HPDE6-E6E7 (cell line): ENCODE data around the gene IGDCC3.

Experiments used
- DNase-seq: peaks from one replicate; pipeline ENCODE4 v3.0.0; 2011; ENCODE audit warnings: missing footprints; ENCODE audit errors: extremely low spot score

The IGDCC3 gene

GRCh38 chr15:65377976-65378366 lies at the start of gene IGDCC3:
TSS of gene IGDCC3 (minus strand) at chr15:65378002. CDS start at chr15:65377788, 214 bp downstream.
- no peak for DNase-seq

DNA sequence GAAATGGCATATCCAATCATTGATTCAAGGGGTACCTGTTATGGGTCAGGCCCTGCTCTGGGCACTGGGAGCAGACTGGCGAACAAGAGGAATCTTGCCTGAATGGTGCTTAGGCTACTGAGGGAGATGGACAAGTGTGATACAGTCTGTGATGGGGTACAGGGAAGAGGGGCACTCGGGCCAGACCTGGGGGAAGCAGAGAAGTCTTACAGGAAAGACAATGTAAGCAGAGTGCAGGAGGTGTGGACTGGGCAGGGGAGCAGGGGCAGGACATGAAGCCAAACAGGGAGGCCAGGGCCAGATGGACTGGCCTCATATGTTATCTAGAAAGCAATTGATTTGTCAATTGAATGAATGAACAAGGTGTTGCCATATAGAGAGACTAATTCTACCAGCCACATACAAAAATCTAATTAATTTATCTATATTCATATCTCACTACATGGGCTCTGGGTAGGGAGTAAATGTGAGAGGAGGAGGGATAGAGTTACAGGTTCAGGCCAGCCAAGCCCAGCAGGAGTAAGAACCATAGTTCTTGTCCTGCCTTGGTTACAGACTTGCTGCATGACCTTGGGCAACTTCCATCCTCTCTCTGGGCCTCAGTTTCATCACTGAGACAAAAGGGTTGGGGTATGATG lies 48.5 kb upstream of the IGDCC3 start:
- DNase-seq: no peak

DNA sequence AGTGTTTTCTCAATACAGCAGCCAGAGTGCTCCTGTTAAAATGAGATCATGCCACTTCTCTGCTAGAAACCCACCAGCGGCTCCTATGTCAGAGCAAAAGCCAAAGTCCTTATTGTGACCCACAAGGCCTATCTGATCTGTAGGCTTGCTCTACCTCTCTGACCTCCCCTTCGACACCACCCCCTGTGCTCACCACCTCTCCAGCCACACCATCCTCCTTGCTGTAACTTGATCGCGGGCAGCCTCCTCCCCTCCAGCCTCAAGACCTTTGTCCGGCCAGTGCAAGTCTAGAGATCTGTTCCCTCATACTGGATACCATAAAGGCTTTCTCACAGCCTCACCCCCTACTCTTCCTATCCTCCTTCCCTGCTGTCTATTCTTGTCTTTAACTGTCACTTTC lies 46.9 kb upstream of the IGDCC3 start:
- no peak for DNase-seq

DNA sequence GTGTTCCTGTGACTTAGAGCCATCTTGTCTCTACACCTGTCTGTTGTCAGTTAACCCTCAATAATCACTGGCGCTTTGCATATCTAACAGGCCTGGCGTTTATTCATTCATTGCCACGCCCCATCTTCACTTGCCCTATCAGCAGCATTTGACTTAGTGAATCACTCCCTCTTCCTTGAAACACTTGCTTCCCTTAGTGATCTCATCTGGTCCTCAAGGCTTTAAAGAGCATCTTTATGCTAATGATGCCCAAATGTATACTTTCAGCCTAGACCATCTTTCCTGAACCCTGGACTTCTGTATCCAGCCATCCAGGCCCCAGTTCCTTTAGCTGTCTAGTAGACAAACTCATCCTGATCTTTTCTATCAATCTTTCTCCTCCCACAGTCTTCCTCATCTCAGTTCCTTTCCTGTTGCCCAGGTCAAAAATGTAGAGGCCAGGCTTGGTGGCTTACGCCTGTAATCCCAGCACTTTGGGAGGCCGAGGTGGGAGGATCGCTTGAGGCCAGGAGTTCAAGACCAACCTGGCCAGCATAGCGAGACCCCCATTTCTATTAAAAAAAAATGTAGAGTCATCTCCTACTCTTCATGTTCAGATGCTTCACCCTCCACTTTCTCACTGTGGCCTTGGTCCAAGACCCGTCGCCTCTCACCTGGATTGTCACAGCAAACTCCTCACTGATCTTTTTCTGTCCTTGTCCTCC lies 46.3 kb upstream of the IGDCC3 start:
- no peak for DNase-seq

DNA sequence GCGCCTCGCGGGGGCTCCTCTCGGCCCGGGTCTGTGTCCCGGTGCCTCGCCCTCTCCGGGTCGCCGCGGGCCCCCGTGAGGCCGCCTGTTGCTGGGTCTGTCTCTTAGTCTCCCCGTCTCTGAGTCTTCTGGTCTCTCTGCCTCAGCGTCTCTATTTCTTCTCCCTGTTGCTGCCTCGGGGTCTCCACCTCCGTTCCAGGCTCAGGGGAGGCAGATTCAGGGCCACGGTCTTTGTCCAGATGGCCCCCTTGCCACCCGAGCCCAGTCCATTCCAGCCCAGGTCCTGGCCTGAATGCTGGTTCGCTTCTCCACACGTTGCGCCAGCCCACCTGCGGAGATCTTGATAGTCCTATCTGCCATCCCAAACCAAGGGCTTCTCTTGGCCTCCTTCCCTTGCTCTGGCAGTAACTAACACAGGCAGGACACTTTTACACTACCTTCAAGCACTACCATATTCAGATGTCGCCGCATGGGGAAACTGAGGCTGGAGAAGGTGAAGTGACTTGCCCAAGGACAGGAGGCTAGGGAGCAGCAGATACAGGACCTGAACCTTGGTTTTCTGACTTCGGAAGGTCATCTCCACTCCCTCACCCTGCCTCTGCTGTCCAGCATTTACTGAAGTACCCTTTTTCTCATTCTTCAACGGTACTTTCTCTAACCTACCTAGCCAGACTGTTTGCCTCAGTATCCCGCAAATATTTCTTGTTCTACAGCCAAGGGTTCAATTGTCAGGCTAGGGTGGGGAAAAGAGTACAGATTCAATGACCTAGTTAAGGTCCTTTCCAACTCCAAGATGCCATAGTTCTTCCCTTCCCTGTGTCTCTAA lies 45.6 kb upstream of the IGDCC3 start:
- no peak for DNase-seq

- DNase-seq: no peak
Observed at GRCh38 chr15:65421360-65422215, 43.8 kb upstream of the IGDCC3 start.

DNA sequence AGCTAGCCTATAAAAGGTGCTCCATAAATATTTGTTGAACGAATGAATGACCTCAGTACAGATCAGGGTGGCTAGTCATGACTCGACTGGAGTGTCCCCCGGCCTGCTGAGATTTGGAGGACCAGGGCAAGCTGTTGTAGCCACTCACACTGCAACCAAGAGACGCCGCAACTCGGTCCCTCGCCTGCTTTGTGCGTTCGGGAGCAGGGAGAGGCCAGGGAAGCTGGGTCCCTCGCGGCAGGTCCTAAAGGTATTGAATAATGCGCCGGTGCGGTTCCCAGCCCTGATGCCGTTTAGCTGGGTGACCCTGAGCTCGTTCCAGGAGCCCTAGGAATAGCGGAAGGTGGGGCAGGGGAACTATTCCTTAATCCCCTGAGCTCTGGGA lies 43.2 kb upstream of the IGDCC3 start:
- no peak for DNase-seq

- no peak for DNase-seq
Observed at GRCh38 chr15:65418596-65418995, 40.8 kb upstream of the IGDCC3 start.

DNA sequence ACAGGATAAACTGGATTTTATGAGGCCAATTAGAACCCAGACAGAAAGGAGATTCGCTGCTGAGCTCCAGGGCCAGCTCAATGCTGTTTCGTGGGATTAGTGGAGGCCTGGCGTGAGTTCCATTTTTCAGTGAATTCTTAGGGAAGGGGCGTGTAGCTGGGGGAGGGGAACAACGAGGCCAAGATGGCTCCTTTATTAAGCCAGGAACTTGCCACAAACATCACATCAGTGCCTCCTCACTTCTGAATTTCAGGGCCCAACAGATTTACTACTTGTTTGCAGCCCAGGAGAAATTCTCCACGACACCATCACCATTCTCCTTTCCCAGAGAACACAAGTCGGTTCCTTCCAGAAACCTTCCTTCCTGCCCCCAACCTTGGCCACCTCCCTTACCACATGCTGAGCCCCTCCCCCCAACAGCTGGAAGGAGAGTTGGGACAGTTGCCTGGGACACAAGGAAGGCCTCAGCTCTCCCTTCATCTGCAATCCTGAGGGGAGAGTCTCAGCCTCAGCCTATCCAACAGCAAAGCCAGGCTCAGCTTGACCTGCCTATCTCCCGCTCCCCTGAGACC lies 39.1 kb upstream of the IGDCC3 start:
- no peak for DNase-seq

DNA sequence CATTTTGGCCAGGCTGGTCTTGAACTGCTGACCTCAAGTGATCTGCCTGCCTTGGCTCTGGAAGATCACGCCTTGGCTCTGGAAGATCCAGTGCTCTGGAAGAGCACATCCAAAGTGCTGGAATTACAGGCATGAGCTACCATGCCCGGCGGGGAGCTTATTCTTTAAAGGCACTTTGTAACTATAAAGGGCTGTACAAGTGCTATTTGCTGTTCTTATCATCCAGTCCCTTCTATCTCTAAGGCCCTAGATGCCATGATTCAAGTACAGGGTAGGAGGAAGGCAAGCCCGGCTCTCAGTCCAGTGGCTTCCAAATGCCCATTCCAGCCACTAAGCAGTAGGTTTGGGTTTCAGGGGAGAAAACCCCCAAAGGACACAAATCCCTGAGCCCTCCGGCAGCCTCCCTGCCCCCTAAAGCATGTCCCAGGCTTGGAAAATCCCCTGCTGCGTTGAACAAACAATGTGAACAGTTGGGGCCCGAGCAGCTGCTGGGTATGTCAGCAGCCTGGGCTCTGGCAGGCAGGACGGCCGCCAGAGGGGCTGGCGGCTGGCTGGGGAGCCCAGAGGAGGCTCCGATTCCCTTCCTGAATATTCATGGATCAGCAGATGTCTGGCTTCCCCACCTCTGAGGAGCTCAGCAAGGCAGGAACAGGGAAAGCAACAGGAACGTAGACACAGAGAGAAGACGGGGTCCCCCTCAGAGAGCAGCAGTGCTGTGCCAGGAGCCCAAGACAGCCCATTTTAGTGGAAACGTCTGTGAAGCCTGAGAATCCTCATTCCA lies 37.2 kb upstream of the IGDCC3 start:
- DNase-seq: no peak

- DNase-seq: no peak
Observed at GRCh38 chr15:65413760-65414144, 36.0 kb upstream of the IGDCC3 start.

- no peak for DNase-seq
Observed at GRCh38 chr15:65413051-65413759, 35.4 kb upstream of the IGDCC3 start.

DNA sequence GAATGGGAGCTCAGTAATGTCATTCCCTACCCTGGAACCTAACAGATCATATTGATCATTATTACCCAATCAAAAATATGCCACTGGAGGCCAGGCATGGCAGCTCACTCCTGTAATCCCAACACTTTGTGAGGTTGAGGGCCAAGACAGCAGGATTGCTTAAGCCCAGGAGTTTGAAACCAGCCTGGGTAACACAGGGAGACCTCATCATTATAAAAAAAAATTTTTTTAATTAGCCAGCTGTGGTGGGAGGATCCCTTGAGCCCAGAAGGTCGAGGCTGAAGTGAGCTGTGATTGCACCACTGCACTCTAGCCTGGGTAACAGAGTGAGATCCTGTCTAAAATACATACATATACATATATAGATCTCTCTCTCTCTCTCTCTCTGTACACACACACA lies 34.8 kb upstream of the IGDCC3 start:
- DNase-seq: no peak

DNA sequence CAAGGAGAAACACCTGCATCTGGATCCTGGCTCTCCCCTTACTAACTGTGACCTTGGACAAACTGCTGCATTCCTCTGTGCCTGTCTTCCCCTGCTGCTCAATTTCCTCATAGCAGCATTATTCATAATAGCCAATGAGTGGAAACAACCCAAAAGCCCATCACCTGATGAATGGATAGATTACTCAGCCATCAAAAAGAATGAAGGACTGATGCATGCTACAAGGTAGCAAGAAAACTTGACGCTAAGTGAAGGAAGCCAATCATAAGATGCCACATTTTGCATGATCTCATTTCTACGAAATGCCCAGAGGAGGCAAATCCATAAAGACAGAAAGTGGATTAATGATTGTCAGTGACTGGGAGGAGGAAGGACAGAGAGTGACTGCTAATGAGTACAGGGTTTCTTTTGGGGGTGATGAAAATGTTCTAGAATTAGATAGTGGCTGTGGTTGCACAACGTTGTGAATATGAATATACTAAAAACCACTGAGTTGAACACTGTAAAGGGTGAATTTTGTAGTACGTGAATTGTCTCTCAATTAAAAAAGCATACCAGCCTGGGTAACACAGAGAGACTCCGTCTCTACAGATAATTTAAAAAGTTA lies 33.8 kb upstream of the IGDCC3 start:
- DNase-seq: no peak

- no peak for DNase-seq
Observed at GRCh38 chr15:65410972-65411371, 33.2 kb upstream of the IGDCC3 start.

DNA sequence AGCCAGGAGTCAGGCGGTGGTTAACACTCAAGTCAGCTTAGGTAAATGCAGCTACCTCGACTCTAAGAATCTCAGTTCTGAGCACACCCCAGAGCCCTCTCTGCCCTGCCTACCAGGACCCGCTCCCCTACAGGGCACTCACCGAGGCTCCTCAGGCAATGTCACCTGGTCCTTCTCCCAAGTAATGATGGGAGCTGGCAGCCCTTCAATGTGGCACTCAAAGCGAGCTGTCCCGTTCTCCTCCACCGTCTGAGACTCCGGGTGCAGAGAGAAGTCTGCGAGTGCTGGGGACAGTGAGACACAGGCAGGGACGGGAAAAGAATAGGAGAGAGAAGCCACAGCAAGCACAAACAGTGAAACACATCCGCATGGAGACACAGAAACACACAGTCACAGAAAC lies 32.2 kb upstream of the IGDCC3 start:
- no peak for DNase-seq

DNA sequence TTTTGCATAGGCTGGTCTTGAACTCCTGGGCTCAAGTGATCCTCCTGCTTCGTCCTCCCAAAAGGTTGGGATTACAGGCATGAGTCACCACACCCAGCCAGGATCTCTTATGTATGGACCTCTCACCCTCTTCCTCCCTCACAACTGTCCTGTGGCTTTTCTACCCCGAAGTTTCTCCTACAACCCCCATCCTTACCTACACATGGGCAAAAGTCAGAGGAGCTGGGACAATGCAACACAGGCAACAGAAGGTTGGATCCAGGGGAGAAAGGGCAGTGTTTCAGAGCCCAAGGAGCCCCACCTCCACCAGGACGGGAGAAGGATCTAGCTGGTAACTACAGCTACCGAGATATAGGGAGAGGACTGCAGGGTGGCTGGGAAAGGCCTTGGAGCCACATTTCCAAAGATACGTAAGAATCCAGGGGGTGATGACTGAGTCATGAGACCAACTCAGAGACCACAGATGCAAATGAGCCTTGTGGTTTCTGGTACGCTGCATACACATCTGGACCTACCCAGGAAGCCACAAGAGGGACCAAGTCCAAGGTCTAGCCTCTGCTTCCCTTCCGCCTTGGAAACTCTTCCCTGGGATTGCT lies 31.3 kb upstream of the IGDCC3 start:
- DNase-seq: no peak

- no peak for DNase-seq
Observed at GRCh38 chr15:65408324-65409035, 30.7 kb upstream of the IGDCC3 start.
